HG02885 (cell line): ENCODE measurements around the gene PDK1.
A peak's percentile ranks its signal among the peaks of the same experiment; 100 is the strongest.
"Not testable (repeated sequence)": the region's sequence is repeated elsewhere in the genome, so short reads cannot be mapped to it uniquely, and the experiment has no call there.

ENCODE experiments used
- ATAC-seq: cut with Tn5 transposase; IDR thresholded peaks from one replicate; pipeline ENCODE4 v1.9.1; 2021; ENCODE audit warnings: mild to moderate bottlenecking; ENCODE audit not compliant: unreplicated experiment, poor library complexity

PDK1 gene

GRCh38 chr2:172555522-172556283, at the start of gene PDK1:
Gene PDK1, plus strand, starts transcription at chr2:172556090. Its CDS starts 61 bp downstream, at chr2:172556151.
- peak; percentile 86 for ATAC-seq

DNA sequence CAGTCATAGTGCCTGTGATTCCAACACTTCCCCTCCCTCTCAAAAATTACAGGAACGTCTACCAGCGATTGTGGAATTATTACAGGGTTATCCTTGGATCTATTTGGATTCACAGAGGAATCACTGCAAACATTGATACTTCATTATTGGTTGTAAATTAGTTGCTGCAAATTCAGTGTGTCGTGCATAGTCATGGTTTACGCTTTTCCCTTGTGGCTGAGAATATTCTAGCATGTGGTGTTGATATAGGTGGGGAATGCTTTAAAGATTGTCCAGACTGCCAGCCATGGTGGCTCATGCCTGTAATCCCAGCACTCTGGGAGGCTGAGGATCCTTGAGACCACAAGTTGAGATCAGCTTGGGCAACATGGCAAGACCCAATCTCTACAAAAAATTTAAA, 48.7 kb upstream of the PDK1 start:
- no peak for ATAC-seq

DNA sequence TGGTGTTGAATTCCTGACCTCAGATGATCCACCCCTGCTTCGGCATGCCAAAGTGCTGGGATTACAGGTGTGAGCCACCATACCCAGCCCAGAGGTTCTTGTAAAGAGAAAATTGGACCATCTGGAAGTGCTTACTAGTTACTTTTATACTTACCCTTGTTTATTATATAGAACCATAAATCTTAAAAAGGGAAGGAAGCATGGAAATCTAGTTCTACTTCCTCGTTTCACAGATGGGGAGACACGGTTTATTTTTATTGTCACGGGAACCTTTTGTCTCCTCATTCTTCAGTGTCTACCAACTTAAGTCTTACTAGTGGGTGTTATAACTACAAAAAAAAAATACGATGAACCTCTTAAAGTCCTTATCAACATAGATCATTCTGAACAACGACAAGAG, 45.8 kb upstream of the PDK1 start:
- ATAC-seq, result no peak

GRCh38 chr2:172510548-172510947, 45.3 kb upstream of the PDK1 start:
- no peak for ATAC-seq

DNA sequence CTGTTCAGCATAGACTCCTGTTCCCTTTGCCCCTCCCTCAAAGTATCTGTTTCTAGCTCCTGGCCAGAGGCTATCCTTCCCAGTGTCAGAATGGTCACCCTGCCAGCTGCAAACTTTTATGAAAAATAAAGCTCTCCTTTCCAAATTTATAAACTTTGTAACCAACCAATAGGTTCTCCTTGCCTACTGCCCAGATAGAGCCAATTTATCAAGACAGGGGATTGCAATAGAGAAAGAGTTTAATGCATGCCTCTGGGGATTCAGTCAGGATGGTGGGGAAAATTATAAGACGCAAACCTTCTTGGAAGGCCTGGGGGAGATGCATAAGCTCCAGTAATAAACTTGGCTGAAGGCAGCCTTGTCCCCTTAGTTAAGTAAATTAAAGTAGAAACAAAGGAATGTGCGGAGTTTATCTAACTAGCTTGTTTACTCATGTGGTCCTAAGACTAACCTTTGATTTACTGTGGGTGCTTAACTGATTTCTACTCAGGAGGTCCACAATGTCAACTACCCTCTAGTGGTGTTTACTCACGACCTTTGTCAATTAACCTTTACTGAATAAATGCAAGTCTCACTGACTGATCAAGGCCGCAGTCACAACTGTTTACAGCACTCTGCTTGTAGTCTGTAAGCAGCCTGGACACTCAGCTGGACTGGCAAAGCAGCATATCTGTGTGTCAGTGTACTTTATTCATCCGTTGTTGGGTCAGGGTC, 42.9 kb upstream of the PDK1 start:
- no peak for ATAC-seq

DNA sequence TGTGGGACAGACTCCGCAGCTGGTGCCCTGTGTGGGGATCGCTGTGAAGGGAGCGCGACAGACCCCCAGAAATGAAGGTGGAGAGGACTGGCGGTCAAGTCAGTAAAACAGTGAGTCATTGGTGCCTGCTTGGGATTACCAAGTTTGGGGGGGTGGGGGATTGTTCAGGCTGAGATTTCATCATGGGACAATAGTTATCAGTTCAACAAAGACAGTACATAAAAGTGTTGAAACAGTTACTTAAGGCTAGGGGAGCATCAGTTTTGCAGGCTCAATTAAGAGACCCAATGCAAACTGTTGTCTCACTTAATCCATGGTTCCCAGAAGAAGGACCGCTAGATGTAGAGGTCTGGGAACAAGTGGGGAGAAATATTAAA, 42.4 kb upstream of the PDK1 start:
- ATAC-seq, result no peak

- ATAC-seq, result no peak
Measured at GRCh38 chr2:172513935-172514586, 41.8 kb upstream of the PDK1 start.

GRCh38 chr2:172516299-172516698, 39.6 kb upstream of the PDK1 start:
- no peak for ATAC-seq

GRCh38 chr2:172518995-172519394, 36.9 kb upstream of the PDK1 start:
- ATAC-seq, result no peak

- ATAC-seq, result no peak
Measured at GRCh38 chr2:172525601-172526000, 30.3 kb upstream of the PDK1 start.

DNA sequence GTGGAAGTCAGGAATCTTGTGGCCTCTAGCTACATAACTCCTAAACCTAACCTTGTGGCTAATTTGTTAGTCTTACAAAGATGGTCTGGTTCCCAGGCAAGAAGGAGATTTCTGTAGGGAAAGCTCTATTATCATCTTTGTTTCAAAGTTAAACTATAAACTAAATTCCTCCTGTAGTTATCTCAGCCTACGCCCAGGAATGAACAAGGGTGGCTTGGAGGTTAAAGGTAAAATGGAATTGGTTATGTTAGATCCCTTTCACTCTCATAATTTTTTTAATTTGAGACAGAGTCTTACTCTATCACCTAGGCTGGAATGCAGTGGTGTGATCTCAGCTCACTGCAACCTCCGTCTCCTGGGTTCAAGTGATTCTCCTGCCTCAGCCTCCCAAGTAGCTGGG, 24.6 kb upstream of the PDK1 start:
- no peak for ATAC-seq

DNA sequence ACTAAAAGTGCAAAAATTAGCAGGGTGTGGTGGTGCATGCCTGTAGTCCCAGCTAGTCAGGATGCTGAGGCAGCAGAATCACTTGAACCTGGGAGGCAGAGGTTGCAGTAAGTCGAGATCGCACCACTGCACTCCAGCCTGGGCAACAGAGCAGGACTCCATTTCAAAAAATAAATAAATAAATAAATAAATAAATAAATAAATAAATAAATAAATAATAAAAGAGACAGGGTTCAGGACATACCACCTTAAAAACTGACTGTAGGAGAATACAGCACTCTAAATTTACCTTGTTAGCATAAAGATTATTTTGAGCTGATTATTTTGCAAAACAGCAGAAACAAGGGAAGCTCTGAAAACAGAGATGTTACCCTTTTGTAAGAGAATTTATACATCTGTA, 23.4 kb upstream of the PDK1 start:
- not testable (repeated sequence) for ATAC-seq

GRCh38 chr2:172533687-172534086, 22.2 kb upstream of the PDK1 start:
- ATAC-seq, result no peak

GRCh38 chr2:172535119-172535518, 20.8 kb upstream of the PDK1 start:
- ATAC-seq, result no peak

GRCh38 chr2:172537851-172538250, 18.0 kb upstream of the PDK1 start:
- ATAC-seq, result not testable (repeated sequence)

GRCh38 chr2:172539767-172540166, 16.1 kb upstream of the PDK1 start:
- ATAC-seq, result no peak

DNA sequence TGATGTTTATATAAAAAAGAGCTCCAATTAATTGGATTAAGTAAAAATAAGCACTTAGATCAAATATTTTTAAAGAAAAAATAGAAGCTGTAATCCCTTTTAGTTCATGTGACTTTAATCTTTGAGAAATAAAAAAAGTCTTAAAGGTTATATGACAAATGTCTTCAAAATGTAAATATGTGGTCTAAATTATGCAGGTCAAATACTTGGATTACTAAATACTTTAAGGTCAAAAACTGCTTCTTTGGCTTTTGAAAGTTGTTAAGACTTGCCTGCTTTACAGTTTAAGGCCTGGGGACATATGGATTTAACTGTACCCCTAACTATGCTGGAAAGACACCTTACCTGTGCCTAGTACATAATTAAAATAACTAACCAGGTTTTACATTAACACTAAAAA, 15.5 kb upstream of the PDK1 start:
- no peak for ATAC-seq

DNA sequence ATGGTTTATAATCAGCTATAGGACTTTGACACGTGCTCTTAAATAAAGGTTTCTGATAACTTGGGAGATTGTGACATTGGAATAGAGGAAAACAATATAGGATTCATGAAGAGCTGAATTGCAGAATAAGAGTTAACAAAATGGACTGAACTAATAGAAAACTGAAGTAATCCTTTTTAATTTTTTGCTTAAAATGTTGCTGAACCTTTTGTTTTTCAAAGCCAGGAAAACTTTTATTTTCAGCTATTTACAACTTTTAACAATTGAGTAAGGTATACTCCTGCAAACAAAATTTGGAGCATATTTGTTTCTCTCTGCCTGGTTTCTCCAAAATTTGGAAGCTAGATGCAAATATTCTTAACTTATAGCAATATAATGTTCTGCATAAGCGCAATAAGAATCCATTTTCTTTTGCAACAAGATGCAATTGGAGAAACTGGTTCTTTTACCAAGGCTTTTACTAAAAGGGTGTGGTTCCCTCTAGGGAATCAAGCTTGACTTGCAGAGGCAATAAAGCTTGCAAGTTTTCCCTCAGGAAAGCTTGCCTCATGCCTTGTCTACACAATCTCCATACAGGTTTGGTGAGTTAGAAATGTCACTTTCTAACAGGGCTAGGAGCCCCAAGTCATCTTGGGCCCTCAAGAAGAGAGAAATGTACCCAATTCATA, 10.3 kb upstream of the PDK1 start:
- ATAC-seq, result no peak

GRCh38 chr2:172549131-172549530, 6.8 kb upstream of the PDK1 start:
- no peak for ATAC-seq

DNA sequence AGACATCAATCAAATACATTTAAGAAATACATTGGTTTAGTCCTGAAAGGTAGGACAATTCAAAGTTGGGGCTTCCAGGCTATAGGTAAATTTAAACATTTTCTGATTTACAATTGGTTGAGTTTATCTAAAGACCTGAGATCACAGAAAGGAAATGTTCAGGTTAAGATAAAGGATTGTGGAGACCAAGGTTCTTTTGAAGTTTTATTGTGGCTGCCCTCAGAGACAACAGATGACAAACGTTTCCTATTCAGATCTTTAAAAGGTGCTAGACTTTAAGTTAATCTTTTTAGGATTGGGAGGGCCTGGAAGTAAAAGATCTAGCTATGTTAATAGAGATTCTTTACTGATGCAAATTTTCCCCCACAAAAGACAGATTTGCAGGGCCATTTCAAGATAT, 6.1 kb upstream of the PDK1 start:
- ATAC-seq, result not testable (repeated sequence)

DNA sequence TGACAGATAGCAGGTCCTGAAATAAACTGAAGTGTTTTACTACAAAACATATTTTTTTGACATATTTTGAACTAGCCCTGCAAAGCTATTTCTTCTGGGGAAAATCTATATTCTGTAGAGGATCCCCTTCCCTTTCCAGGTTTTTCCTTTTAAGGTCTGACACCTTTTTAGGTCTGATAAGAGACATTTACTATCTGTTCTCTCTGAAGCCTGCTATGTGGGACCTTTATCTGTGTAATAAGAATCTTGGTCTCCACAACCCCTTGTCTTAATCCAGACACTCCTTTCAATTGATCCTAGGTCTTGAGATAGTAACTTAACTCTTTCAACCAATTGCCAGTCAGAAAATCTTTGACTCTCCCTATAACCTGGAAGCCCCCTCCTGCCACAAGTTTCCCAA, 5.5 kb upstream of the PDK1 start:
- no peak for ATAC-seq
